ENCODE results near the gene RNGTT. TPM values are rescaled to one million over a fixed set of nuclear protein-coding genes. Genes with fewer than 3 reads are reported as not detected.
"Not testable (repeated sequence)": the region's sequence is repeated elsewhere in the genome, so short reads cannot be mapped to it uniquely, and the experiment has no call there.

The RNGTT gene
- total RNA-seq, 1 donor from 2014 or later = 14.6 TPM

GRCh38 chr6:88908598-88909548, 54.5 kb downstream of the RNGTT start:
- no peaks in the 10 kb centered on the region for H3K36me3 Mint-ChIP-seq (ENCODE audit: low read depth, unreplicated experiment)
- no peak overlapping the region for H3K27ac Mint-ChIP-seq (ENCODE audit: unreplicated experiment)
- H3K27me3 Mint-ChIP-seq (ENCODE audit: unreplicated experiment) = peaks cover 1% of the 10 kb centered on the region
- TF ChIP-seq CTCF (IDR thresholded peaks at IDR 0.05; ENCODE audit: unreplicated experiment) = no peak
- no peaks in the 10 kb centered on the region for H3K9me3 Mint-ChIP-seq (ENCODE audit: unreplicated experiment)
- no peak for DNase-seq (ENCODE audit: low spot score)
- H3K4me1 Mint-ChIP-seq (ENCODE audit: unreplicated experiment) = no peaks in the 10 kb centered on the region
- H3K4me3 Mint-ChIP-seq (ENCODE audit: unreplicated experiment) = no peak overlapping the region

GRCh38 chr6:88907148-88907547, 56.3 kb downstream of the RNGTT start:
- DNase-seq (ENCODE audit: low spot score); H3K27ac Mint-ChIP-seq (ENCODE audit: unreplicated experiment); H3K9me3 Mint-ChIP-seq (ENCODE audit: unreplicated experiment); H3K4me3 Mint-ChIP-seq (ENCODE audit: unreplicated experiment); H3K27me3 Mint-ChIP-seq (ENCODE audit: unreplicated experiment); H3K4me1 Mint-ChIP-seq (ENCODE audit: unreplicated experiment); H3K36me3 Mint-ChIP-seq (ENCODE audit: low read depth, unreplicated experiment): not testable (repeated sequence)

DNA sequence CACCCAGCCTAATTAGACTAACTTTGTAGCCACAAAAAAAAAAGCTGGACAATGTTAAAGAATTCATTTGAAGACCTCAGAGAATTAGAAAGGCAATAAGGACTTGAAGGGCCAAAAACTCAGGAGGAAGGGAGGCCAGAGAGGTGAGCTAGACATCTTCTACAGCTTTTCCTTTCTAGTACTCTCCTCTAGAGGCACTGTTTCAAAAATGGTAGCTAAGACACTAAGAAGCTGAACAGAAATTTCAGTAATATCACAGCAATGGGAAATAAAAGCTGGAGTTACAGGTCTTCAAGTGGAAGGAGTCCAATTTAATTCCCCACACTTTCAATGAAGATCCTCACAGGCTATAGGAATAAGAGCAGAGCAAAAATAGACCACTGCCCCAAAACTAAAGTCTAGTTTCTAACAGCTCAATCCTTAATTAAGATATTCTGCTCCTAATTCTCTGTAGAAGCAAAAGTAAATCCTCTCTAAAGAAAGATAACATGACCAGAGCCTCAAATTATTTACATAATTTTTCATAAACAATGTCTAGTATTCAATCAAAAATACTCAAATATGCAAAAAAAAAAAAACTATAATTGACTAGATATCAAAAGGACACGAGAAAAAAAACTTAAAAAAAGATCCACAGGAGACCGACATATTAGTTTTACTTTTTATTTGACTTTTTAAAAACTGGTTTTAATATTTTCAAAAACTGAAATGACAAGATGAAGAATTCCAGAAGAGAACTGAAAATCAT, 63.7 kb downstream of the RNGTT start:
- H3K4me1 Mint-ChIP-seq (ENCODE audit: unreplicated experiment) = no peaks in the 10 kb centered on the region

DNA sequence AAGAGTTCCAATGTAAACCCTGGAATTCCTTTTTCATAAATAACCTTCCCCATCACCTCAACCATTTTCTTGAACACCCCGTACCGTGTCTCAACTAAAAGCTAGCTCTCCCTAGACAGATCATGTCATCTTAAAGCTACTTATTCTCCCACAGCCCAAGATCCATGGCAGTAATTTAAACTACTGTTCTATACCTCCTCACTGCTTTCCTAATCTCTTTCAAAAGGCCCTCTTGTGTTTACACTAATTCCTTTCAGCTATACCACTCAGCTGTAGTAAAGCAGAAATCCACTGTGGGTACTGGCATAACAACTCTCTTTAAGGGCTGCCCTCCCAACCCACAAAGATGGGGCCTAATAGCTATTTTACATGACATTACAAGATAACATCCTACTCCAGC, 67.5 kb downstream of the RNGTT start:
- no peaks in the 10 kb centered on the region for H3K36me3 Mint-ChIP-seq (ENCODE audit: low read depth, unreplicated experiment)
- no peak overlapping the region for H3K27ac Mint-ChIP-seq (ENCODE audit: unreplicated experiment)
- H3K4me1 Mint-ChIP-seq (ENCODE audit: unreplicated experiment) = peaks cover 2% of the 10 kb centered on the region
- H3K9me3 Mint-ChIP-seq (ENCODE audit: unreplicated experiment) = no peaks in the 10 kb centered on the region
- no peak for DNase-seq (ENCODE audit: low spot score)
- no peak overlapping the region for H3K4me3 Mint-ChIP-seq (ENCODE audit: unreplicated experiment)
- no peak for TF ChIP-seq CTCF (IDR thresholded peaks at IDR 0.05; ENCODE audit: unreplicated experiment)
- no peaks in the 10 kb centered on the region for H3K27me3 Mint-ChIP-seq (ENCODE audit: unreplicated experiment)

More for the DNA sequence above, 63.7 kb downstream of the RNGTT start:
- Mint-ChIP-seq H3K27me3 (ENCODE audit: unreplicated experiment) (no peaks in the 10 kb centered on the region), H3K27ac (ENCODE audit: unreplicated experiment) (no peak overlapping the region), H3K36me3 (ENCODE audit: low read depth, unreplicated experiment) (no peaks in the 10 kb centered on the region), H3K9me3 (ENCODE audit: unreplicated experiment) (no peaks in the 10 kb centered on the region), H3K4me3 (ENCODE audit: unreplicated experiment) (no peak overlapping the region)
- no peak for DNase-seq (ENCODE audit: low spot score)
- peak; percentile 26 for TF ChIP-seq CTCF (IDR thresholded peaks at IDR 0.05; ENCODE audit: unreplicated experiment)

DNA sequence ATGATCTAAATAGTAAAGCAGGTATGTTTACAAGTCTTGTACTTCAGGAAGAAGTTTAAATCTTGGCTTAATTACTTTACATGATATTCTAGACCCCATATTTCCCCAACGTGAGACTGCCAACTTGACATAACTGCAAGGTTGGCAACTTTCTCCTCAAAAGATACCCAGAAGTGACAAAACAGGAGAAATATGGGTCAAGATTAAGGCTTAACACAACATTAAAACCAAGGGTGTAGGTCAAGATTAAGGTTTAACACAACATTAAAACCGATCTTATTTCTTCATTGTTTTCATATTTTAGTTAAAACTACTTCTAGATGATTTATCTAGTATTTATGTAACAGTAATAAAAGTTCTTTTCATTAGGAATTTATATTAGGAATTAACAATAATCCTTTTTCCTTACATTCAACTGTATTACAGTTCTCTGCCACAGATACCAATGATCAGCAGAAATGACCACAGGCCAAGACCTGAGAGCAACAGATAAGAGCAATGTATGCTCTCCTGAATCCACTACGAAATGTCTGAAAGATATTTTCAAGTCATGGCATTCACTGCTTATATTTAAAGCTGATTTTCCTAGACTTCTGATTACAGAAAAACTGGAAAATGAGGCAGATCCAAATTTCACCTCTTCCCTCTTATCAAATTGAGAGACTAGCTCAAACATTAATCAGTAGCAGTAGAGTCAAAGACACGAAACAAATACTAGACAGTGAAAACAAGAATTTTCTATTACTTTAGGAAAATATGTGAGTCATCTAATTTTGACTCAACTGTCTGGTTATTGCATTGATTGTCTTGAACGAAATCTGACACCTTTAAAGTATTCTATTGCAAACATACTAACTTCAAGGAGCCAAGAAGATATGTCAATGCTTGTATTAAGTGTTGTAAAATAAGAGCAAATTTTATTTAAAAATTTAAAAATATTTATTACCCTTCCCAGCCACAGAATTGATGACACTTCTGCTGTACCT, 72.3 kb downstream of the RNGTT start:
- DNase-seq (ENCODE audit: low spot score) = no peak
- Mint-ChIP-seq H3K4me3 (ENCODE audit: unreplicated experiment) (no peak overlapping the region), H3K27me3 (ENCODE audit: unreplicated experiment) (no peaks in the 10 kb centered on the region), H3K36me3 (ENCODE audit: low read depth, unreplicated experiment) (peaks cover 4% of the 10 kb centered on the region), H3K4me1 (ENCODE audit: unreplicated experiment) (peaks cover 2% of the 10 kb centered on the region), H3K27ac (ENCODE audit: unreplicated experiment) (no peak overlapping the region), H3K9me3 (ENCODE audit: unreplicated experiment) (no peaks in the 10 kb centered on the region)
- TF ChIP-seq CTCF (IDR thresholded peaks at IDR 0.05; ENCODE audit: unreplicated experiment) = no peak

All from endothelial cell (in vitro differentiated cells).